GM21619 (cell line): ENCODE results near the gene TEX26.

Source experiments
- ATAC-seq: cut with Tn5 transposase; IDR thresholded peaks from one replicate; pipeline ENCODE4 v1.9.1; 2021; ENCODE audit not compliant: unreplicated experiment

TEX26 gene

DNA sequence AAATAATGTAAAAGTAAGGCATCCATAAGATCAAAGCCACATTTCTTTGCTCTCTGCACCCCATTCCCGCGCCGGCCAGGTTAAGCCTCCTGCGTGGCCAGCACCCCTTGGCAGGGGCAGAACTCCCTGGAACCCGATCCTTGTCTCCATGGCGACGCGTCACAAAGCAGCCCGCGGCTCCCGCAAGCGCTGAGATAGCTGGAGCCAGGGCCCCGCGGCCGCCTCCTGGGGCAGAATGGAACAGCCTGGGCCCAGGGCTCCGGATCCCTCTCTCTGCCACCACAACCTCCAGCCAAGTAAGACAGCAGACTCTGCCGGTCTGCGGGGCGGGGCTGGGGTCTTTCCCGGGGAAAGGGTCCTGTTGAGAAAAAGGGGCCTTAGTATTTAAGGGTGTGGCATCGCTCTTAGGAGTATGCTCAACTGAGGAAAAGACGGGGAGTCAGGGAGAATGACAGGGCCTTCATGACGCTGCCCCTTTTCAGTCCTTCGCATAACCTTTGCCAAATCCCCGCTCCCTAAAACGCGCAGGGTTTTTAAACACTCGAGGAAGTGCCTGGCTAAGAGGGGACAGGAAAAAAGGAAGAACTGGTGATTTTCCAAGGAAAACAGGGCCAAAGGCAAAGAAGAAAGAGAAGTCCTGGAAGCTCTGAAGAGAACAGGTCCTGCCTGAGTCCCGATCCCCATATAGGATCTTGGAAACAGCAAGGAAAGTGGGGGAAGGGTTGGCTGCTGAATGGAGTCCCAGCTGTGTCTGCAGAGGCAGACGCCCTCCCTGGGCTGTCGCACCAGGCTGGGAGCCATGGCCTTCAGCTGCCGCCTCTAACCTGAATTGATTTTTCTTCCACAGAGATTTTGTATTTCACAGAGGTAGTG, at the start of gene TEX26:
Gene TEX26 (plus strand): TSS at position 176 of the 873 bp plus-strand sequence. CDS start 60 bp downstream, at position 236.
- no peak for ATAC-seq

DNA sequence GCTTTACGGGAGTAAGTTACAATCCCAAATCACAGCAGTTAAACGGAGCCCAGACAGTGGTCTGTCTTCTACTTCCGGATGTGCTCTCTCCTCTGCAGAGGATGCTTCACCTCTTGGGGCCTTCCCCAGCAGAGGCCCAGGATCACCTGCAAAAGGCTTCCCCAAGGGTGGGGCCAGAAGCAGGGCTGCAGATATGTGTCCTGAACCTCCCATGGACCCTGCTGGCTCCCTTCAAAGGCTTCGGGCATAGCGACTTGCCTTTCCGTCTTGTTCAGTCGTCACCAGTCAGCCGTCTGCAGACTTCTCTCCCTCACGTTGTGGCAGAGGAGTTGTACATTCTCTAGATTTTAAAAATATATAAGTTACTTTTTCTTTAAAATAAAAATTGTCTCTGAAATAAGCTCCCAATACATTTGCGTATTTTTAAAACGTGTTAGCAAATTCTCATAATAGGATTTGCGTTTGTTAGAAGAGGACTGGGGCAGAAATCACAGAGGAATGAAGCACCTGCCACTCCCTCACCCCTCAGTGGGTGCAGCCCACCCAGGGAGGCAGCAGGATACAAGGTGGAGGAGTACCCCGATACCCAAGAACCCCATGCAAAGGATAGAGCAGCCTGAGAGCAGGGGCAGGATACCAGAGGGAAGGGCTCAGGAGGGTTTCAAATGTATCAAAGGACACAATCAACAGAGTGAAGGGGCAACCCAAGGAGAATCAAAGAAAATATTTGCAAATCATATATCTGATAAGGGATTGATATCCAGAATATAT, 49.3 kb upstream of the TEX26 start:
- no peak for ATAC-seq

DNA sequence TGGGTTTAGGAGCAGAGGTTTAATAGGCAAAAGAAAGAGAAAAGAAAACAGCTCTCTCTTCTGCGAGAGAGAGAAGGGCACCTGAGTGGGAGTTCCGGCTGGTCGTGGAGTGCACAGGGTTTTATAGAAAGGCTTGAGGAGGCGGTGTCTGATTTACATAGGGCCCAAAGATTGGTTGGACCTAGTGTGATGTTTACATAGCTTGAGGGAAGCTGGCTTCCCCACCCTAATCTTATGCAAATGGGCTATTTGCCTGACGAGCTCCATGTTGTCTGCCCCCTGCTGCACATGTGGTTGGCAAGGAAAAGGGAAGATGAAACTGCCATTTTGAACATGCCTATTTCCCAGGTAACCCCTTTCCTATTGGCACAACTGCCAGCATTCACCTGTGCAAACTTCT, 47.9 kb upstream of the TEX26 start:
- ATAC-seq = no peak

DNA sequence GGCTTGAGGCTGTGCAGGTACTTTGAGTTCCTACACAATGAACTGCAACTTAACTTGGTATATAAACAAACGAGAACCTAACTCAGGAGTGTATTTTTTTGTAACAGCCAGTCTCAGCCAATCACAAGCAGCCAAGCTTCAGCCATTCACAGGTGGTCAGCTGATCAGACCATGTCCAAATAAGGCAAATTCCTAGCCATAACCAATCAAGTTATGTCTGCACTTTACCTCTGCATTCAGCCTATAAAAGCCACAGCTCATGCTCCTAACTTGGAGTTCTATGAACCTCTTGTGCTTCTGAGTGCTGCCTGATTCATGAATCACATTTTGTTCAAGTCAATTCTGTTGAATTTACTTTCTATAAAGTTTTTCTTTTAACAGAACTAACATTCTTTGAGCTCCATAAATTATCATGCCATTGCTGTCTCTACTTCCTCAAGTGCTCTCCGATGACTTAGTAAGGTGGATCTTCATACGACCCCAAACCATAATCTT, 43.2 kb upstream of the TEX26 start:
- ATAC-seq = no peak

DNA sequence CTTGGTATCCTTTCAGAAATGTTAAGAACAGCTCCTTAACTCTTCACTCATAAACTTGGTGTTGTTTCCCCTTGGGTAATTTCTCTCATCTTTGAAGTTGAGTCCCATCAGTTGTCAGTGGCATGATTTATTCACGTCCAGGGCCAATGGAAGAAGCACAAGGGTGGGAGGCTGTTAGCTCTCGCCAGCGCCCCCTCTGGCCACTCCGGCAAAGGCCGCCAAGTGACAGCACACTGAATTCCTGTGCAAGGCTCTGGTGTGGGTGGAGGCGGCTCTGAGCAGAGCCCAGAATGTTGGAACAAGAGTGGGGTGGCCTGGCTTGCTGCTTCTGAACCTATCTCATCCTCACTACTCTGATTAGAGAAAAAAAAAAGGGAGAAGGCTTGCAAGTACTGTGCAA, 39.5 kb upstream of the TEX26 start:
- ATAC-seq = no peak

DNA sequence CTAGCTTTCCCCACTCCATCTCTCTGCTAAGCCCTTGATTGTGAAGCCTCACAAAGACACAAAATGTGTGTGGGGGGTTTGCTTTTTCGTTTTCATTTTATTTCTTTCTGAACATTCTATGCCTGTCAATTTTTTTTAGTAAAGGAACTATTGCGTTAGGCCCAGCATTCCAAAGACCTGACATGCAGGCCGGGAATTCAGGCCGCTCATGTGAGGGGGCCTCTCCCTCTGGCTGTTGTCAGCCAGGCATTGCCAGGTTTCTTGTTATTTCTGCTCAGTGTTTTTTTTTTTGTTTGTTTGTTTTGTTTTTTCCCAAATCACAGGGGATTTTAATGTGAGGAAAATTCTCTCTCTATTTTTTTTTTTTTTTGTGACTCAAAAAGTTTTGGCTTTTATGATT, 36.7 kb upstream of the TEX26 start:
- ATAC-seq = no peak

DNA sequence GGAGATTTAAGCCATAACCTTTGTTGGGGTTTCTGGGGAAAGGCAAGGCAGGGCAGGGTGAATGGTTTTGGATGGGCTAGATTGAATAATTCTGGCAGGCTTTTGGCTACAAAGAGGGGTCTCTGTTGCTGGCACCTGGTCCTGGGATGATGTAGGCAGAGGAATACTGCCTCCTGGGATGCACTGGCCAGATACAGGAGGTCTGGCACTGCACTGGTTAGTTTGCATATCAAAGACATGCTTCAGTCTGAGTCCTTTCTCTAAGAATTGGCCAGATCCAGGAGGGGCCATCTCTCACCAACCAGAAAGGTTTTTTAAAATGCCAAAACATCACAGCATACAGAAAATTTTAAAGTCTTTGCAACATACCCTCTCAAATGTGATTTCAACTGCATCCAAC, 34.4 kb upstream of the TEX26 start:
- no peak for ATAC-seq

DNA sequence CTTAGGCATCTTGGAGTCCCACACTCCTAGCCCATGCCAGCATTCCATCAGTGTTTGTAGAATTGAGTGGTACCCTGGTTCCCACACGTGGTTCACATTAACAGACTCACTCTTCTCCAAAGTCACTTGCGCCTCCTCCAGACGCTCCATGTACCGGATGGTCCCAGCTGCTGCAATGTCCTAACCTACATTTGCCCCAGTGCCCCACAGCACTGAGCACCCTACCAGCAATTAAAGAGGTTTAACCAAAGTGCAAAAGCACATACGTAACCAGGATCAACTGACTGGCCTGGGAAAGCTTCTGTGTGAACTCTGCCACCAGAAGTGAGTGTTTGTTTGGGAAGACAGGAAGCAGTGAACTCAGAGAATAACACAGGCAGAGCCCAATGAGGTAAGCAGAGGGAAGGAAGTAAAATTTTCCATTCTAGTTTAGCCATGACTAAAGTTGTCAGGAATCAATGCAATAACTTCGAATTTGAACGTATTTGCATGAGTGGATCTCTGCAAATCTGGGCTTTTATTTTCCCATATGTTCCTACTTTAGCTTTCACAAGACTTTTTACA, 33.7 kb upstream of the TEX26 start:
- ATAC-seq = no peak

DNA sequence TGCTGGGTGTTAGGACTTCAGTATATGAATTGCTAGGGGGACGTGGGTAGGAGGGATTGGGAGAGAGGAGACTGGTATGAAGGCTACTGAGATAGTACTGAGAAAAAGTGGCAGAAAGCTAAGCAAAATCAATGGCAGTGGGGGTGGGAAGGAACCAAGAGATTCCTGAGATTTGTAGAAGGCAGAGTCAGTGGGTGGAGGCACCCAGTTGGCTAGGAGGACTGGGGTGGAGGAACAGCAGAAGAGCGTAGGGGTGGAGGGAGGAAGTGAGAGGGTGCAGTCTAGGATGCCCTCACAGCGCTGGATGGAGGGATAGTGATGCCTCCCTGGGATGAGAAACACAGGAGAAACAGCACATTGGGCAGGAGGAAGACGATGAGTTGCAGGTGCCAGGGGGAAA, 32.0 kb upstream of the TEX26 start:
- no peak for ATAC-seq

DNA sequence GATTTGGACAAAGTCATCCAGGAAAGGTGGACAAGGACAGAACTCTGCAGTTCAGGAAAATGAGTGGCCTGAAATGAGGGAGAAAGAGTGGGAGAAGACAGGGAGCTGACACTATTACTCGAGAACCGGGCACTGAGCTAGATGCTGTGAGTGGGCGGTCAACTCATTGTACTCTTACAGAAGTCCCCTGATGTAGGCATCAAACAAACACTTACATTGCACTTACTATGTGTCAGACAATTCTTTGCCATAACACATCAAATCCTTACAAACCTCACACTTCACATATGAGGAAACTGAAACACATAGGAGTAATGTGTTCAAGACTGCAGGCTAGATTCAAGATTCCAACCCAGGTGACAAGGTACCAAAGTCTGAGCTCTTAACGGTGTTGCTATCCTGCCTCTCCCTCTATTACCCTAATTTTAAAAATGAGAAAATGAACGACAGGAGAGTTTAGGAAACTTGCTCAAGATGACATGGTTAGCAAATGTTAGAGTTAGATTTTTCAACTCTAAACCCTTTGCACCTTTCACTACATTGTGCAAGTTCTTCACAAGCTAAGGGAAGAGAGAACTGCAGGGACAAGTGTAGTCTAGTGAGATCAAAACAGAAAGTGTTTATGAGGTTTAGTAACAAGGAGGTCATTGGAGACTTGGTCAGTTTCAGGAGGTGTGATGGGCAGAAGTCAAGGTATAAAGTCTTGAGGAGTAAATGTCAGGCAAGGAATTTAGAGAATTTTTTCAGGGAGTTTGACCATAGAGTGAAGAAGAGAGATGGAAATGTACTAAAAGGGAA, 31.3 kb upstream of the TEX26 start:
- ATAC-seq = no peak

DNA sequence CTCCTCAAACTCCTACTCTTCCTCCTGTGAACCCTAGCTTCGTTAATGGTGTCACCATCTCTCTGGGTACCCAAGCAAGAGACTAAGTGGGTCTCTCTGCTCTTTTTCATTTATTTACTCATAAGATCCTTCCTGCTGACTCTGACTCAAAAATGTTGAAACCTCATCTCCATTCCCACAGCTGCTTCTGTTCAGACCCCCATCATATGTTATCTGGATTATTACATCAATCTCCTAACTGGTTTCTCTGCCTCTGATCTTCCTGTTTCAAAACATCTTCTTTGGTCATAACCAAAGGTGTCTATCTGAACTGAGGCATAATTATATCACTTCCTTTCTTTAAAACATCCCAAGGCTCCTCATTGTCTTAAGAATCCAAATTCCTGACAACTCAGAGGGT, 28.4 kb upstream of the TEX26 start:
- no peak for ATAC-seq

DNA sequence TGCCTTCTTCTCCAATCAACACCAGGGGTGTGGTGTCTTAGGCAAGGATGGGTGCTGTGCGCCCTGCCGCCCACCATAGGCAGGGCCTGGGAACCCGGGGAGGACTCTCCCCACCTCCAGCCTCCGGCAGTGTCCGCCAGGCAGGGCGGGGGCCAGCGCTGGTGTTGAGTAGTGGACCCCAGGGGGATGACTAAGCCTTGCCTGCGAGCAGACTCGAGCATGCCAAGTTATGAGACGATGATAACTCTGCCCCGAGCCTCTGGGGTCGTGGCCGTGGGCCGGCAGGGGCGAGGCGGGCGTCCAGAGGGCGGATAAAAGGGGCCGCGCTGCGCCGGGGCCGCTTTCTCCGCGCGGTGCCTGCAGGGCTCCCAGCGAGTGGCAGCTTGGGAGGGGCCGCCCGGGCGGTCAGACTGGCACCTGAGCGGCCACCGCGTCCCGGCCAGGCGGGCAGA, 26.5 kb upstream of the TEX26 start, which contains the start of gene MEDAG:
Gene MEDAG (plus strand): TSS at position 340 of the 452 bp plus-strand sequence. CDS start 245 bp downstream, outside the sequence.
- ATAC-seq = no peak

DNA sequence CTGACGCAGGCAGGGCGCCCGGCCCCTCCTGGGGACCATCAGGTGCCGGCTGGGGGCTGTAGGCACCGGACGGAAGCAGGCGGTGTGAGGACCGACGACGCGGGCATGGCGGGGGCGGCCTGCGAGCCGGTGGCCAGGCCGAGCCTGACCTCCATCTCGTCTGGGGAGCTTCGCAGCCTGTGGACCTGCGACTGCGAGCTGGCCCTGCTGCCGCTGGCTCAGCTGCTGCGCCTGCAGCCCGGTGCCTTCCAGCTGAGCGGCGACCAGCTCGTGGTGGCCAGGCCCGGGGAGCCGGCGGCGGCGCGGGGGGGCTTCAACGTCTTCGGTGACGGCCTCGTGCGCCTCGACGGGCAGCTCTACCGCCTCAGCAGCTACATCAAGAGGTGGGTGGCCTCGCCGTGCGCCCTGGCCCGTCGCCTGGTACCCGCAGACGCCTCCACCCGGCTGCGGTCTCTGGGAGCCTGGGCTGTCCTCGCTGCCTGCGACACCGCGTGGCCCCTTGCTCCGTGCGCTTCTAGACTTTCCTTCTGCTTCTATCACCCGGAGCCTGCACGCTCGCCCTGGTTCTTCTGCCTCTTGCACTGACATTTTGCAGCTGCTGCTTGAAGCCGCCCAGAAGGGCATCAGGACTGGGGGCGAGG, 25.9 kb upstream of the TEX26 start:
- no peak for ATAC-seq

DNA sequence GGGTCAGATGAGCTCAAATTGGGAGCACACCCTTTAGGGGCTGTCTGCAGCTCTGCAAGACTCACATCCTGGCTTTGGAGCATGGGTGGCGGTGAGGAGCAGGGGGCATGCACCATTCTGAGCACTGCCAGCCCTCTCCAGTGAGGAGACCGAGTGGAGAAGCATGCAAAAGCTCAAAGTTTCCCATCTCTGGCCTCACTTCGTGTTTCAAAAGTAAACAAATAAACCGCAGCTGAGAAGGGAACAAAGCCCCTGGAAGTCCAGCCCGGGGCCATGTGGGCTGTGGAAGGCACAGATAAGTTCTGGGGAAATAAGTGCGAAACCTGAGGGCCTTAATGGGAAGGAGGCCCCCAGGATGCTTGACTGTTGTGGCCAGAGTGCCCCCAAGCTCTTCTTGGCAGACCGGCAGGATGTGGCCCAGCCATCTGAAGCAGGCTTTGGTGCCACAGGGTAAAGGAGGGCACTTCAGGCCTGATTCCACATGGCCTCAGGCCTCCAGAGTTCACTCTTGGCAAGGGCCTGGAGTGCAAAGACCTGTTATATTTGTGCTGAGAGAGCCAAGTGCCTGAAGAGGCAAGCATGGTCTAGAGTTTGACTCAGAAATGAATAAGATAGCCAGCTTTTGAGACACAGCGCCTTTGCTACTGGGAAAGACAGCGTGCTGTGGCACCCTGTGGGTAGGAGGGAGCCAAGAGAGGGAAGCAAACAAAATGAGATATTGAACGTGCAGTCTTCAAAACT, 25.2 kb upstream of the TEX26 start:
- no peak for ATAC-seq

DNA sequence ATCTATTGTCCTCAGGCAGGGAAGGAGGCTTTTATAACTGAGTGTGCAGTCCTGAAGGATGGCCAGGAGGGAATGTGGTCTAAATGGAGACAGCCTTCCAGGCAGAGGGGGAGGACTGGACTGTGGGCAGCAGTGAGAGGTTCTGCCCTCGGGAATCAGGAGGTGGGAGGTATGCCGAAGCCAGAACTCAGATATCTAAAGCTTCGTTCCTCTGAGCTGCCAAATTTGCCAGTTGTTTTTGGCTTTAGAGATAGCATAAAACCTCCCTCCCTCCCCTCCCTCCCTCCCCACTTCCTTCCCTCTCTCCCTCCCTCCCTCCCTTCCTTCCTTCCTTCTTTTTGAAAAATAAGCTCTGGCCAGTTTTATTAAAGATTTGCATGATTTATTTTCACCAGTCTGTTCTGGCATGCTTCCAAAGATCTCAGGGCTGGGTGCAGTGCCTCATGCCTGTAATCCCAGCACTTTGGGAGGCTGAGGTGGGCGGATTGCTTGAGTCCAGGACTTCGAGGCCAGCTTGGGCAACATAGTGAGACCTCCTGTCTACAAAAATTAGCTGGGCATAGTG, 24.0 kb upstream of the TEX26 start:
- no peak for ATAC-seq

DNA sequence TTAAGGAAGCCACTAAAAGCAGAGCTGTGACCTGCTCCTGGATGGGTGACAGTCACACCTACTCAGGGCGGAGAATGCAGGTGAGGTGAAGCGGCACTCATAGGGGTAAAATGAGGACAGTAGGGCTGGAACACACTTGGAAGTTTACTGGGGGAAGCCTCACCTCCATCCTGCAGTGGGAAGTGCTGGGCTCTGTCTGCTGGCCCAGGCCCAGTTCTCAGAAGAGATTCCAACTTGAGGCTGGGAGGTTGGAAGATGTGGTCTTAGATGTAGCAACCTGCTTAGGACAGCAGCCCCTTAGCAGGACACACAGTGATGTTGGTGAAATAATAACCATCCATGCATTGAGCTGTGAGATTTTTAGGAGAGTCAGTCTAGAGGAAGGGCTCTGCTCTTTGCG, 21.8 kb upstream of the TEX26 start:
- no peak for ATAC-seq

DNA sequence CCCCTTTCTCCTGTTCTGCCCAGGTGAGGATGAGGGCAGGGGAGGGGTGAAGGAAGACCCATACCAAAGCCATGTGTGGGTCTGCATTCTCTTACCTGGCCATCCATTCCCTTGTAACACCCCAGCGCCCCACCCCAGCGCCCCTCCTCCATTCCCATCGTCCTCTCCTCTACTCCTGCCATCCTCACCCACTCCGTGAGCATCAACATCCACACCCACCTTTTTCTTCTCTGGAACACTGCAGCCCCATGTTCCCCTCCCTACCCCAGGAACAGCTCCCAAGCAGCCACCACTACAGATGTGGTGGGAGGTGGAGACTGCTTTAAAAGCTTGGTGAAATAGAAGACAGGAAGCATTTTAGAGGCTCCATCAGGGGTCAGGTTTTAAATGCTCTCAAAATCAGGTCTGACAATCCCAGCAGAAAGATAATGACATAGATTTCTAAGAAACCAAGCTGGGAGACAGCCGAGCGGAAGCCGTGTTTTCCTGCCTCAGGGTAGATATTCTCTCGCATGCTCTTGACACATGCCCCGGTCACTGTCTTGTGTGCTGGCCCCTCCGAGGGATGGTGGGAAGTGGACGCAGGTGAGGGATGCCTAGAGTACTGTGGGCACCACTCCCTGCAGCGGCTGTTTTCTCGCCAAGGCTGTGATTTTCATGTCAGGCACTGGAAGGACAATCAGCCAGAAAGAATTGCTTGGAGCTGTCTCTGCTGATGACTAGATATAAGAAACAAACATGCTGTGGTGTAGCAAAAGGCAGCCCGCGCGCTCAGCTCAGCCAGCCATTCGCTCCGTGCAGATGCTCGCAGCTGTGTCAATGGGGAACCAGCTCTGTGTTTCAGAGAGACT, 16.5 kb upstream of the TEX26 start:
- no peak for ATAC-seq

DNA sequence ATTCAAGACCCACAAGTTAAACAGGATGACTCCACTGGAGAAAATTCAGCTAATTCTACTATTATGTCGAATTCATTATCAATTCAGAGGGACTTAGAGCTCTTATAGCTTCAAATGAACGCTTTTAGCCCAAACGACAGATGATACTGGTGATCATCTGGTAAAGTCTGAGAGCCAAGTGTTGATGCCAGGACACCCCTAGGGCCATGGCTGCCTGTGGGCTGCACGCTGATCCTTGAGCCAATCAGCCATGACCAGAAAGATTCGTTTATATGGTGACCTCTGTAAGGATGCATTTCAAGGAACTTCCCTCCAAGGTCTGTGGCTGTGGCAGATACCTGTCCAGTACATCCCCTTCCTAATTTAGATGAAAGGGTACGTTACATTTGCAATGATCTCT, 15.5 kb upstream of the TEX26 start:
- ATAC-seq = no peak
